Activated naive CD4-positive, alpha-beta T cell treated with anti-CD3 and anti-CD28 coated beads, Interleukin-2, amount 50 U/mL, for 24 hours (primary cell): Measurements from ENCODE around the gene CD52.

Experiments used
- H3K27ac Mint-ChIP-seq: one replicate; pipeline ENCODE4 v1.8.0; 2021; ENCODE audit warnings: mild to moderate bottlenecking, mixed read lengths
- H3K27me3 Mint-ChIP-seq: one replicate; pipeline ENCODE4 v1.8.0; 2021; ENCODE audit warnings: mixed read lengths
- H3K36me3 Mint-ChIP-seq: one replicate; pipeline ENCODE4 v1.8.0; 2021; ENCODE audit warnings: mixed read lengths
- H3K4me1 Mint-ChIP-seq: one replicate; pipeline ENCODE4 v1.8.0; 2021; ENCODE audit warnings: mixed read lengths
- H3K4me3 Mint-ChIP-seq: one replicate; pipeline ENCODE4 v1.8.0; 2021; ENCODE audit warnings: mild to moderate bottlenecking, mixed read lengths
- H3K9me3 Mint-ChIP-seq: one replicate; pipeline ENCODE4 v1.8.0; 2021; ENCODE audit warnings: mixed read lengths

Gene CD52

DNA sequence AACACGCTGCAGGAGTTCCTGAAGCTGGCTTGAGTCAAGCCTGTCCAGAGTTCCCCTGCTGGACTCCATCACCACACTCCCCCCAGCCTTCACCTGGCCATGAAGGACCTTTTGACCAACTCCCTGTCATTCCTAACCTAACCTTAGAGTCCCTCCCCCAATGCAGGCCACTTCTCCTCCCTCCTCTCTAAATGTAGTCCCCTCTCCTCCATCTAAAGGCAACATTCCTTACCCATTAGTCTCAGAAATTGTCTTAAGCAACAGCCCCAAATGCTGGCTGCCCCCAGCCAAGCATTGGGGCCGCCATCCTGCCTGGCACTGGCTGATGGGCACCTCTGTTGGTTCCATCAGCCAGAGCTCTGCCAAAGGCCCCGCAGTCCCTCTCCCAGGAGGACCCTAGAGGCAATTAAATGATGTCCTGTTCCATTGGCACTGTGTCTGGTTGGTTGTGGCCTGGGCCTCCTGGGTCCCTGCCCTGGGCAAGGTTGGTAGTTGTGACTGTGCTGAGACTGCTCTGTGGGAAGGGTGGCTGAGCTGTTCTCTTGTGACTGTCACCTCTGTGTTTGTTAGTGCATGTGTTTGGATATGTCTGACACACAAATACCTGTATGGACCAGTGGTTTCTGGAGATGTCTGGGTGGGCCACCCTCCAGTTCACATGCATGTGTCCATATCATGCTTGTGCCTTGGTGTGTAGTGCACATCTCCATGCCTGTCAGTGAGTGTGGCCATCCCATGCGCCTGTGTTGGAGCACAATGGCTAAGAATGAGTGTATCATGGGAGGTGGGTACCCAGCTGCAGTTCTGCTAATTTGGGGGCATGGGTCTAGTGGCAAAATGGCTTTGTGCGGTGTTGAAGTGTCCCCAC, 36.4 kb upstream of the CD52 start:
- H3K9me3 Mint-ChIP-seq: no peaks in the 10 kb centered on the region
- peak overlapping the region; percentile 77 for H3K27ac Mint-ChIP-seq
- peaks cover 83% of the 10 kb centered on the region for H3K4me1 Mint-ChIP-seq
- H3K4me3 Mint-ChIP-seq: peak overlapping the region; percentile 87
- H3K36me3 Mint-ChIP-seq: peaks cover 21% of the 10 kb centered on the region
- no peaks in the 10 kb centered on the region for H3K27me3 Mint-ChIP-seq

DNA sequence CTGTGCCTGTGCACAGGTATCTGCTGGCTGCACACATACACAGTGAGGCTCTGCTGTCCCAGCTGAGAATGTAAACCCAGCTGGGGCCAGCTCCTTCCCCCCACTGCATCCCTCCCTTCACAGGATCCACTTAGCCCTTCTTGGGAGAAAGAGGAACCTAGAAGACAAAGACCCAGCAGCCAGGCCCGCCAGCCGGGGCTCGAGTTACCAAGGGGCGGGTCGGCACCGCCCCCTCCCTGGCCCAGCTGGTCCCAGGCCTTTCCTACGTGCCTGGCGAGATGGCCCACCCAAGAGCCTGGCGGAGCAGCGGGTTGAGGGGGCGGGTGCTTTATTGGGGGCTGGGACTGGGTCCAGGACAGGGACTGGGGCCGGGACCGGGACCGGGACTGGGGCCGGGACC, 35.8 kb upstream of the CD52 start:
- H3K4me3 Mint-ChIP-seq: peak overlapping the region; percentile 87
- peaks cover 83% of the 10 kb centered on the region for H3K4me1 Mint-ChIP-seq
- peak overlapping the region; percentile 77 for H3K27ac Mint-ChIP-seq
- peaks cover 19% of the 10 kb centered on the region for H3K36me3 Mint-ChIP-seq
- H3K27me3 Mint-ChIP-seq: no peaks in the 10 kb centered on the region
- H3K9me3 Mint-ChIP-seq: no peaks in the 10 kb centered on the region

GRCh38 chr1:26282401-26282918, 35.3 kb upstream of the CD52 start:
- peak overlapping the region; percentile 84 for H3K4me3 Mint-ChIP-seq
- peaks cover 17% of the 10 kb centered on the region for H3K36me3 Mint-ChIP-seq
- H3K27ac Mint-ChIP-seq: peak overlapping the region; percentile 98
- H3K27me3 Mint-ChIP-seq: no peaks in the 10 kb centered on the region
- peaks cover 83% of the 10 kb centered on the region for H3K4me1 Mint-ChIP-seq
- no peaks in the 10 kb centered on the region for H3K9me3 Mint-ChIP-seq

GRCh38 chr1:26283279-26283853, 34.4 kb upstream of the CD52 start:
- H3K4me3 Mint-ChIP-seq: peak overlapping the region; percentile 84
- H3K27me3 Mint-ChIP-seq: no peaks in the 10 kb centered on the region
- H3K27ac Mint-ChIP-seq: peak overlapping the region; percentile 98
- H3K4me1 Mint-ChIP-seq: peaks cover 83% of the 10 kb centered on the region
- H3K36me3 Mint-ChIP-seq: peaks cover 15% of the 10 kb centered on the region
- no peaks in the 10 kb centered on the region for H3K9me3 Mint-ChIP-seq

DNA sequence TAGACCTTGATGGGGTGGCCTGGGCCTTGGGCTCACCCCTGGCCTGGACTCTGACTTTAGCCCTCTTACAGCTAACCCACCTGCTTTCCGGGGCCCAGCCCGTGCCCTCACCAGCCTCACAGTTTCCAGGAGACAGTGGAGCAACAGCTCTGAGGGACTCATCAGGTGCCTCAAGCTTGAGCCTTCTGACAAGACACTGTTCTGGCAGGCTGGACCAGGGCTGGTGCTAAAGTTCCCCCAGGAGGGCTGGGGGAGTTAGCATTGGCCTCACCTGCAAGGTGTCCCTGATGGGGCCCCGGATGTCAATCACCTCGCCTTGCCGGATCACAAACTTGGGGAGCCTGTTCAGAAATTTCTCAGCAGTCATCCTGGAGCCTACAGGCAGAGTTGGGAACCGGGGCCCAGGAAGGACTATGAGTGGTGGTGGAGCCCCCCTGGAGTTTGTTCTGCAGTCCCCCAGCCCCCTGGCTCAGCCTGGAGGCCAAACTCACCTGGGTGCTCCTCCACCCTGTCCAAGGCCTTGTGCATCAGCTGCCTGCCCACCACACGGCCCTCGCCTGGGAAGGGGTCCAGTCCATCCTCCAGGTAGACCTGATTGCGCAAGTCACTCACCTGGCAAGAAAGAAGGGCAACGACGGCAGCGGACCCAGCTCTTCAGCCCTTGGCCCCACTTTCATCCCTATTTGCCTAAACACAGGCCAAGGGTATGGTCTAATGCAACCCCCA, 33.7 kb upstream of the CD52 start:
- peaks cover 83% of the 10 kb centered on the region for H3K4me1 Mint-ChIP-seq
- H3K36me3 Mint-ChIP-seq: peaks cover 12% of the 10 kb centered on the region
- no peaks in the 10 kb centered on the region for H3K9me3 Mint-ChIP-seq
- peak overlapping the region; percentile 84 for H3K4me3 Mint-ChIP-seq
- H3K27ac Mint-ChIP-seq: peak overlapping the region; percentile 98
- no peaks in the 10 kb centered on the region for H3K27me3 Mint-ChIP-seq

DNA sequence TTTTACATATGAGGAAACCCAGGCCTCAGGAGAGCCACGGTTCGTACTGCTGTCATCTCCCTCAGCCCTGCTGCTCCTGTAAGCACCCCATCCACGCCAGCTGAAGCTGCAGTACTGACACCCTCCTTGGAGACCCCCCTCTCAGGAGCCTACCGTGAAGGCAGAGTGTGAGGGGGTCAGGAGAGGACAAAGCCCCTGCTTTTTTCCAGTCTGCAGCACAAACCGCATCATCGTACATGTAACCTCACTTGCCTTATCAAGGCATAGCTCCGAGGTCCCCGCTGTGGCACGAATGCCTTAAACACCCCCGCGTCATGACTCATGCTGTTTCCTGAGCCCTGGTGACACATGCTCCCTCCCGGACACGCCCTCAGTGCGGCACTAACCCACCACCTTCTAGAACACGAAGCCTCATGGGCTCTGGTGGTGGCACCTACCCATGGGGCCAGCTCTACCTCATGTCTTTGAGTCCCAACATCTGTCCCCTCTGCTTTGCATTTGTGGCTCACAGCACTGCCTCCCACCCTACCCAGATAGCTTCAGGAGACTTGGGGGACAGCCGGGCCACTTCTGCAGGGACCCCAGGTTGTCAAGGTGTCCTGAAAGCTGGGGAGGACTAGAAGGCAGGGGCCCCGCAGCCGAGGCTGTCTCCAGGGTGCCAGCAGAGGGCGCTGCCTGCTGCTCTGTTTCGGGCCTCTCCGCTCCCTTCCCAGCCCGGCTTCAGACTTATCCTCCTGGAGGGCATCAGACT, 33.0 kb upstream of the CD52 start:
- no peaks in the 10 kb centered on the region for H3K9me3 Mint-ChIP-seq
- H3K27ac Mint-ChIP-seq: peak overlapping the region; percentile 98
- no peaks in the 10 kb centered on the region for H3K27me3 Mint-ChIP-seq
- peaks cover 85% of the 10 kb centered on the region for H3K4me1 Mint-ChIP-seq
- peak overlapping the region; percentile 84 for H3K4me3 Mint-ChIP-seq
- H3K36me3 Mint-ChIP-seq: peaks cover 12% of the 10 kb centered on the region

GRCh38 chr1:26285366-26286063, 32.2 kb upstream of the CD52 start:
- peak overlapping the region; percentile 20 for H3K4me3 Mint-ChIP-seq

GRCh38 chr1:26286064-26286416, 31.7 kb upstream of the CD52 start:
- Mint-ChIP-seq H3K27ac (peak overlapping the region; percentile 98), H3K27me3 (no peaks in the 10 kb centered on the region), H3K4me3 (no peak overlapping the region), H3K36me3 (peaks cover 11% of the 10 kb centered on the region), H3K9me3 (no peaks in the 10 kb centered on the region), H3K4me1 (peaks cover 96% of the 10 kb centered on the region)

More at GRCh38 chr1:26285366-26286063, 32.2 kb upstream of the CD52 start:
- H3K36me3 Mint-ChIP-seq: peaks cover 12% of the 10 kb centered on the region
- peak overlapping the region; percentile 98 for H3K27ac Mint-ChIP-seq
- no peaks in the 10 kb centered on the region for H3K27me3 Mint-ChIP-seq
- H3K9me3 Mint-ChIP-seq: no peaks in the 10 kb centered on the region
- H3K4me1 Mint-ChIP-seq: peaks cover 93% of the 10 kb centered on the region

GRCh38 chr1:26287033-26287711, 30.6 kb upstream of the CD52 start:
- Mint-ChIP-seq H3K27ac (peak overlapping the region; percentile 98), H3K4me1 (peaks cover 98% of the 10 kb centered on the region), H3K36me3 (peaks cover 4% of the 10 kb centered on the region), H3K4me3 (peak overlapping the region; percentile 73), H3K9me3 (no peaks in the 10 kb centered on the region), H3K27me3 (no peaks in the 10 kb centered on the region)

DNA sequence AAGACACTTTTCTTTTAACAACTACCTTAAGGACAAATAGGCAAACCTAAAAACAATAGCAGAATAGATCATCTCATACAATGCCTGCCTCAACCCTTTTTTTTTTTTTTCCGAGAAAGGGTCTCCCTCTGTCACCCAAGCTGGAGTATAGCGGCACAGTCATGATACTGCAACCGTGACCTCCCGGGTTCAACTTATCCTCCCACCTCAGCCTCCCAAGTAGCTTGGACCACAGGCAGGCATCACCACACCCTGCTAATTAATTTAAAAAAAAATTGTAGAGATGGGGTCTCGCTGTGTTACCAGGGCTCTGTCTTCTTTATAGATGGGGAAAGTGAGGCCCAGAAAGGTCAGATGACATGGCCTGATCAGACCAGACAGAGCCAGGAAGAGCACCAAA, 29.9 kb upstream of the CD52 start:
- Mint-ChIP-seq H3K27ac (peak overlapping the region; percentile 98), H3K4me3 (peak overlapping the region; percentile 73), H3K36me3 (peaks cover 4% of the 10 kb centered on the region), H3K9me3 (no peaks in the 10 kb centered on the region), H3K4me1 (peaks cover 98% of the 10 kb centered on the region), H3K27me3 (no peaks in the 10 kb centered on the region)

DNA sequence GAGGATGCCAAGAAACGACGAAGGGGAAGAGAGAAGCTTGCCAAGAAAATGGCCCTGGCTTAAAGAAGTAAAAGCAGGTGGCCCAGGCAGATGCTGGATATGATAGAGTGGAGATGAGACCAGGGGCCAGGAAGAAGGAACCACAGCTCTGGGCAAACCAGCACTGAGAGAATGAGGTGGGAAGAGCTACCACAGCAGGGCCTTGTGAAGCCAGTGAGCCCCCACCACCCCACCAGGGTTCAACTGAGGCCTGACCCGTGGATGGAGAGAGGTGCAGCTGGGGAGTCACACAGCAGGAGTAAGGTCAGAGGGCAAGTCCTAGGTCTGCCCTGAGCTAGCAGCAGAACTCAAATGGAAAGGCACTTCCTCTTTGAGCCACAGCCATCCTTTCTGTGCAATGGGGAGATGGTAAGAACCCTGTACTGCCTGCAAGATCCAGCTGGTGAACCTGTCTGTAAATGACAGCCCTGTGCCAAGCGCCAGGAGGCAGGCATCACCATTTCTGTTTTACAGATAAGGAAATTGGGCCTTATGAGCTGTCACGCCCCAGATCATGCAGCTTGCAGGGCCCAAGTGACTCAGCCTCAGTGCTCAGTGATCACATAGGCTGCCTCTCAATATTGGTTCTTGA, 29.3 kb upstream of the CD52 start:
- Mint-ChIP-seq H3K27ac (peak overlapping the region; percentile 98), H3K36me3 (peaks cover 4% of the 10 kb centered on the region), H3K4me1 (peaks cover 96% of the 10 kb centered on the region), H3K9me3 (no peaks in the 10 kb centered on the region), H3K4me3 (peak overlapping the region; percentile 73), H3K27me3 (no peaks in the 10 kb centered on the region)

GRCh38 chr1:26289158-26290059, 28.3 kb upstream of the CD52 start:
- Mint-ChIP-seq H3K36me3 (peaks cover 3% of the 10 kb centered on the region), H3K4me3 (peak overlapping the region; percentile 51), H3K27ac (peak overlapping the region; percentile 94), H3K9me3 (no peaks in the 10 kb centered on the region), H3K4me1 (peaks cover 86% of the 10 kb centered on the region), H3K27me3 (no peaks in the 10 kb centered on the region)
